GM19455 (cell line): Measurements from ENCODE around the gene NANOS2.
"Not testable (repeated sequence)": the region's sequence is repeated elsewhere in the genome, so short reads cannot be mapped to it uniquely, and the experiment has no call there.

ENCODE experiments used
- ATAC-seq: cut with Tn5 transposase; IDR thresholded peaks from one replicate; pipeline ENCODE4 v1.9.1; 2021; ENCODE audit not compliant: unreplicated experiment

NANOS2 gene

DNA sequence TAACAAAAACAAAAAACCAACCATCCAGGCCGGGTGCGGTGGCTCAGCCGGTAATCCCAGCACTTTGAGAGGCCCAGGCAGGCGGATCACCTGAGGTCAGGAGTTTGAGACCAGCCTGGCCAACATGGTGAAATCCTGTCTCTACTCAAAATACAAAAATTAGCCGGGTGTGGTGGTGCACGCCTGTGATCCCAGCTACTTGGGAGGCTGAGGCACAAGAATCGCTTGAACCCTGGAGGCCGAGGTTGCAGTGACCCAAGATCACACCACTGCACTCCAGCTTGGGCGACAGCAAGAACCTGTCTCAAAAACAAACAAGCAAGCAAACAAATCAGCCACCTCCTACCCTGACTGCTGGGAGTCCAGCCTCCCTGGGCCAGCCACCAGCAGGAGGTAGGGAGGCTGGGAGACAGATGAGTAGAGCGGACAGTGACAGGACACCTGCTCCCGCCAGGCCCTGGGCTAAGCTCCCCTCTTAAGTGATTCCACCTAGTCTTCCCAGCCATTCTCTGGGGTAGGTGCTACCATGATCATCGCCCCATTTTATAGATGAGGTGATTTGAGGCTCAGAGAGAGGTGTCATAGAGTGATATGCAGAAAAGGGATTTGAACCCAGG lies 18.5 kb downstream of the NANOS2 start:
- not testable (repeated sequence) for ATAC-seq

DNA sequence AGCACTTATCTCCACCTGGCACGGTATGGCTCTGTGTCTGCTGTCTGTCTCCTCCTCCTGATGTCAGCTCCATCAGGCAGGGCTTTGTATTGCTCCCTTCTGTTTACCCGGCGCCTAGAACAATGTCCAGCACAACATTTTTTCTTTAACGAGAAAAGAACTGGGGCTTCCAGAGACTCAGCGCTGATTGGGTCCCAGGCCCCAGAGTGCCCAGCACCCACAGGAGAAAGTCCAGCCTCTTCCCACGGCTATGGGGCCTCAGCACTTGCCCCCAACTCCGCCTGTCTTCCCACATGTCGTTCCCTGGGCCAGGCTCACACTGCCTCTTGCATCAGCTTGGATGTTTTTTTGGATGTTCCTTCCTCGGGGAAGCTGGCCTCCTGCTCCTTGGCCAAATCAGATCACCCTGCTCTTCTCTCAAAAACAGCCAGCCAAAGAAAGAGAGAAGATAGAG lies 19.0 kb downstream of the NANOS2 start:
- no peak for ATAC-seq

DNA sequence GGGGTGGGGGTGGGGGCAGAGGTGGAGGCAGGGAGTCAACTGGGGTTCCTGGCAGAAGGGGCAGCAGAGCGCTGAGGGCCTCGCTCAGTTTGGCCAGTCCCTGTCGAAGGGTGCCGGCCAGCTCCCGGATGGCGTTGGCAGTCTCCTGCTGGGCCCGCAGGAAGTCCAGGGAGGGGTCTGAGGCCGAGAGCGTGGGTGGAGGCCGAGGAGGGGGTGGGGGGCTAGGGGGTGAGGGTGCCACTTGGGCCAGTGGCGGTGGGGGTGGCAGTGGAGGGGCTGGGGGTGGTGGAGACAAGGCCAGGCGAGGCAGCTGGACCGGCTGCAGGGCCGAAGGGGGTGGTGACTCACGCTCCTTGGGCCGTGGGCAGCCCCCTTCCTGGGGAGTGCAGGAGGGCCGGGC lies 23.7 kb downstream of the NANOS2 start:
- ATAC-seq: no peak

DNA sequence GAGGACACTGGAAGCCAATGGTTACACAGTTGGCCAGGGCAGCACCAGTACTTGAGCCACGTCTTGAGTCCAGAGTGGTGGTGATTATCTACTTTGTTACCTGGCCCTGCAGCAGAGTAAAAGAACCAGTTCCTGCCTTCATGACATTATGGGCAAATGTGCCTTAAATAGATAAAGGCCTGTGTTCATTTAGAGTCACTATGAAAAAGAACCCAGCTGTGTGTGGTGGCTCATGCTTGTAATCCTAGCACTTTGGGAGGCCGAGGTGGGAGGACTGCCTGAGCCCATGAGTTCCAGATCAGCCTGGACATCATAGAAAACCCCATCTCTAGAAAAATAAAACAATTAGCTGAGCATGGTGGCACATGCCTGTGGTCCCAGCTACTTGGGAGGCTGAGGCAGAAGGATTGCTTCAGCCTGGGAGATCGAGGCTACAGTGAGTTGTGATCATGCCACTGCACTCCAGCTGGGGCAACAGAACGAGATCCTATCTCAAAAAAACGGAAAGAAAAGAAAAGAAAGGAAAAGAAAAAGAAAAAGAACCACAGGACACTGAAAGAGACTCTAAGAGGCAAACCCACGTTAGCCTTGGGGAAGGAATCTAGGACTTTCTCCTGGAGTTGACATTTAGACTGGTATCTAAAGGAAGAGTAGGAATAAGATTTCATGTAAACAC lies 25.2 kb downstream of the NANOS2 start:
- no peak for ATAC-seq

DNA sequence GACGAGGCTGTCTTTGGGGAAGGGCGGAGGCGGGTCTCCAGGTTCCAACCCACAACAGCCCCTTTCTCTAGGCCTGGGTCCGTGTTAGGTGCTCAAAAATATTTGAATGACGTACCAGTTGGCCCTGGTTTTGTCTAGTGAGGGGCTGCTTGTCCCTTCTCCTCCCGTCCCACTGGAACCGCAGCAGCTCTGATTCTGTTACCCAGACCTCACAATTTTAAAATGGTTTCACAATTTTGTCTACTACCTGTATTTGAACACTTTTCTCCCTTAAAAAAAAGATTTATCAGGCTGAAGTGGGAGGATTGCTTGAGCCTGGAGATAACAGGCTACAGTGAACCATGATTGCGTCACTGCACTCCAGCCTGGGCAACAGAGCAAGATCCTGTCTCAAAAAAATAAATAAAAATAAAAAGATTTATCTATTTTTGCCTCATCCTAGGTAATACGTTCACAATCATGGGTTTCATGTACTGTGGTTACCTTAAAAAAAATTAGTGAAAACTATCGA lies 27.3 kb downstream of the NANOS2 start:
- ATAC-seq: no peak

DNA sequence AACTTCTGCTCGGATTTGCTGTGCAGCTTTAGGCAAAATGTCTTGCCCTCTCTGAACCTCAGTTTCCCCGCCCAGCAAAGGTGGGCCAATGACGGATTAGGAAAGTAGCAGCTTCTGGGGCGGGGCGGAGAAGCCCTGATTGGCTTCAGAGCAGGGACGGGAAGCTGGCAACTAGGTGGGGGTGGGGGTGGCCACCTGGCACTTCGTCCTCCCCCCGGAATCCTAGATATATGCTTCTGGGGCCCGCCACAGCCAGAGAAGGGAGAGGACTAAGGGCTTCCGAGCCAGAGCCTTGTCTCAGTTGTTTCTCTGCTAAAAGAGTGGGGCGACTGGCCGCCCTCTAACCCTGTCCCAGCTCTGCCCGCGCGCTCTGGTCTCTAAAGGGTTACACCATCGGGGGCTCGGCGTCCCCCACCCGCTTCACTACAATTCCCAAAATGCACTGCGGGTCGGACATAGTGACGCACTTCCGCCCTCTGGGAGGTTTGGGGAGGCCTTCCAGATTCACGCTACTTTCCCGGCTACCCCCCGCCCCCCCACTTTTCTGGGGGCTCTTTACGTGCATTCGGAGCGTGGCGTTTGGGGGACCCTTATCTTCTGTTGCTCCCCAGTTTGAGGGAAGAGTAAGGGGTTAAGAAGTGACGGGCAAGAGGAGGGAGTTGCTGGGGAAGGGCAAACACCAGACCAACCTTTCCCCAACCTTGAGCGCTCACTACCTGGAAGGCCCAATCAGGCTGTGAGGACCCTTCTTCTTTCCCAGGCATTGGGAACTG lies 28.0 kb downstream of the NANOS2 start:
- ATAC-seq: peak; percentile 48

DNA sequence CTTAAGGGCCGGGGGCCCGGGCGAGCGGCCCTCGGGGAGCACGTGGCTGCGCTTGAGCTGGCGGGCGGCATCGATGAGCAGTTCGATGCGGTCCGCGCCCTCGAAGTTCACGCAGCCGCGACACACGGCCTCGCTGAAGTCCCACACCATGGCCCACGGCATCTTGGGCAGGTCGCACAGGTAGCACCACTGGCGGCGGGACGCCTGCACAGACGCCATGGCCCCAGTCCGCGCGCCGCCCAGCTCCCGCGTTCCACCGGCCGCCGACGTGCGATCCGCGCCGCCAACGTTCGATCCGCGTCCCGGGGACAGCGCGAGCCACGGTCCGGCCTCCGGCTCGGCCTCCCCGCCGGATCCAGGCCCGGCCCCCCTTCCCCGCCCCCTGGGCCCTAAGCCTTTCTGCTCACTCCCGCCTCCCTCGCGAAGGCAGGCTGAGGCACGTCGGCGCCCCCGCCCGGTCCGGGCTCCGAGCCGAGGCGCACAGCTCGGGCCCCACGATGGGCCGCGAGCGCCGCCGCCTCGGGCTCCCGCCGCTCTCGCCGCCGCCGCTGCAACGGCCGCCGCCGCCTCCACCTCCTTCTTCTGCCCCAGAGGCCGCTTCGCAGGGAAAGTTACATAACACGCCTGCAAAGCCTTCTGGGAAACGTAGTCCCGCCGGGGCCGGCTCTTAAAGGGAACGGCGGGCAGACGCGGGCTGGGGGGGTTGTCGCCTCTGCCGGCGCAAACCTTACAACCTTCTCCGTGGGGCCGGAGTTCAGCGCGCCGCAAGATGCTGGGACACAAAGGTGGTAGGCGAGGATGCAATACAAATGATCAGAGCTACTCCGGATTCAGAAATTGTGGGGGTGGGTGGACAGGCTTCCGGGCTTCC lies 28.8 kb downstream of the NANOS2 start, which contains the start of gene IRF2BP1:
Gene IRF2BP1, minus strand, starts transcription at position 586 of the 871 bp plus-strand sequence. Its CDS starts 367 bp downstream, at position 219.
- ATAC-seq: peak; percentile 49

DNA sequence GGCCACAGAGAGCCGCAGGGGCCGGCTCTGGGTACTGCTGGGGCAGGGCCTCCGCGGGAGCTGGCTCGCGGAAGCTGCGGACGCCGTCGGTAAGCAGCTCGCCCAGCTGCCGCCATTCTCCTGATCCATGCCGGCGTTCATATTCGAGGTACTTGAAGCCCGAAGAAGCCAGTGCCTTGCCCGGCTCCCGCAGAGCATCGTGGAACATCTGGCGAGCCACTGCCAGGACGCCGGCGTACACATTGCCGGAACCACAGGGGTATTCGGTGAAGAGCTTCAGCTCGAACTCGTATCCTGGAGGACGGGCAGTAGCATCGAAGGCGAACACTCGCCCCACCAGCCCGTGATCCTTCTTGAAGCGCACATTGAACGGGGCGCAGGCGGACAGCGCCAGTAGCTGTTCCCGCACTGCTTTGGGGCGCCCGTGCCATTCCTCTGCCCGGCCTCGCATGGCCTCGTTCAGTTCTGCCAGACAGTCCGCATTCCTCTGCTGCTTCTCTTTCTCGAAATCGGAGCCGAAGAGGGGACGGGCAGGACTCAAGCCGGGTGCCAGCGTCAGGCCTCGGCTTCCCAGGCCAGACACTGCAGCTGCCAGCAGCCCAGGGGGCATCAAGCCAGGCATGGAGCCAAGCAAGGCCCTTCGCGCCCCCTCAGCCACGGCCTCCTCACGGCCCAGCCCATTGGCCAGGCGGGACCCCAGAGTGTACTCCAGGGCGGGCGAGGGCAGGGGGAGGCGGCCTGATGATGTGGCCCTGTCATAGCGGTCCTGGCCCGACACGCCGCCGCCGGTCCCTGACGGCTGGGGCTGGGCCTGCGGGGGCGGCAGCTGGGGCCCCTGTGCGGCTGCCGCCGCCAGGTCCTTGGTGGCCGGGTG lies 29.7 kb downstream of the NANOS2 start:
- no peak for ATAC-seq

DNA sequence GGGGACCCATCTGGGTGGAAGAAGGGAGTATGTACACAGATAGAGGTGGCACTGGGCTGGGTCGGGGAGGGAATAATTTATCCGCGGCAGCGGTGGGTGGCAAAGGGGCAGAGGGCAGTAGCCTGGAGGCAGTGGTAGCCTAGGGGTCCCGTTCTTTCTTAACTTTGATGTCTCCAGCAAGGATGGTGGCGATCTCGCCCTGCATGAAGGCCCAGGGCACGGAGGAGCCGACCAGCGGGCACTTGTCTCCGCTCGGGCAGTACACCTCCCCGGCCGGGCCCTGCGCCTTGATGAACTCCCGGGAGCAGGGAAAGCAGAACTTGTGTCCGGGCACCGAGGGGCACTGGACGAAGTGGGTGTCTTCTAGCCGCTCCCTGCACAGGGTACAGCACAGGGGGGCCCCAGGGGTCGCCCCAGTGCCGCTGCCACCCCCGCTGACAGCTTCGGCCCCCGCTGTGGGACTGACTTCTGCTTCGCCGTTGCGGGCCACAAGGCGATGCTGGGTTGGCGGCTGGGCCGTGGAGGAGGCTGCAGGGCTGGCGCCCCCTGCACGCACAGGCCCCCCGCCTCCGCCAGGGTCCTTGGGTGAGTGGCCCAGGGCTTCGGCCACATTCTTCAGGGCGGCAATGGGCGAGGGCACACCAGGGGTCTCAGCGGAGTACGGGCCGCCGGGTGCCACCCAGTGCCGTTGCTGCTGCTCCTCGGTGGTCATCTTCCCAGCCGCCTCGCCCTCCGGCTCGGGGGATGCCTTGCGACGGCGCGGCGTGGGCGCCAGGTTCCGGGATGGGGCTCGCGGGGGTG lies 30.5 kb downstream of the NANOS2 start:
- no peak for ATAC-seq

DNA sequence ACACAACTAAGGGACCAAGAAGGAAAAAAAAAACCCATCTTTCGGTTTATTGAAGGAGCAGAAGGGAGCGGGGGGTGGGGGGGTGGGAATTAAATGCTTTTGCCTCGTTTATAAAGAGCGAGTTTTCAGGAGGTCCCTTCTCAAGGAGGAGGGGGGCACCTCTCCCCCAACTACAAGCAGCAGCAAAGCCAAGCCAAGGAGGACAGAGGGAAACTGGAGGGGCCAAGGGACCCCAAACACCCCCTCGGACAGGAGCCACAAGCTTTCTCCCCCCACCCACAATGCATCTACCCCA lies 31.0 kb downstream of the NANOS2 start:
- ATAC-seq: no peak

DNA sequence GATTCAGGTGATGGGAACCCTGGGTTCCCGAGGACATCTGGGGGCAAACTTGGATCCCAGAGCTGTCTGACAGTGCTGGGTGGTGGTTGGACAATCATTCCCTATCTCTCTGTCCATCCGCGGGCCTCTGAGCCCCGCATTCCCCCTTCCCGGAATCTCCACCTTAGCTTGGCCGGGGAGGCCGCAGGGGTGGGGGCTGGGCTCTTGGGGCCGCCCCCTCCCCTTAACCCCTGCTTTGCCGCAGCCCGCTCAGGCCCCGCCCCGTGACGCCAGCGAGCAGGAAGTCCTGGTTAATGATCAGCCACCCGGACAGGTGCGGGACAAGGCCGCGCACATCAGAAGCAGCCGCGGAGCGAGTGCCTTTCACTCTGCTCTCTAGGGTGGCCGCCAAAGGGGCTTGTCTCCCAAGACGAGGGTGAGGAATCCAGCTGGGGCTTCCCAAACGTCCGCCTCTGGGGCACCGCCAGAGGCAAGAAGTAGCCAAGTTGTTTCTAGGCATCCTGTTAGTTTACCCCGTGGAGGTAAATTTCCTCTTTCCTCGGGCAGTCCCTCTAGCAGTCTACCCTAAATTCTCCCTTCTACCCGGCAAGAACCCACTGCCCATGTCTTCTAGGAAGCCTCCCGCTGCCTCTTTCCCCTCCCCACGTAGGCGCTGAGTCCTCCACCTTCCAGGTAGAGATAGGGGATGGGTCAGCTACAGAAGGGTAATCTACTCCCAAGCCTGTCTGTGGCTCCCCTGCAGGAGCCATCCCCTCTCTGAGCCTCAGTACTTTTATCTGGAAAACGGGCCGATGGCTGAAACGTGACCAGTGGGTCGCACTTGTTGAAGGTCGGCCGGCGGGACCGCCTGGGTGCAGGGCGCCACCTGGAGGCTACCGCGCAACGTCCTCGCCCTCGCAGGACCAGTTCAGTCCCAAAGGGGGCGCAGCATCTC lies 31.7 kb downstream of the NANOS2 start:
- no peak for ATAC-seq

DNA sequence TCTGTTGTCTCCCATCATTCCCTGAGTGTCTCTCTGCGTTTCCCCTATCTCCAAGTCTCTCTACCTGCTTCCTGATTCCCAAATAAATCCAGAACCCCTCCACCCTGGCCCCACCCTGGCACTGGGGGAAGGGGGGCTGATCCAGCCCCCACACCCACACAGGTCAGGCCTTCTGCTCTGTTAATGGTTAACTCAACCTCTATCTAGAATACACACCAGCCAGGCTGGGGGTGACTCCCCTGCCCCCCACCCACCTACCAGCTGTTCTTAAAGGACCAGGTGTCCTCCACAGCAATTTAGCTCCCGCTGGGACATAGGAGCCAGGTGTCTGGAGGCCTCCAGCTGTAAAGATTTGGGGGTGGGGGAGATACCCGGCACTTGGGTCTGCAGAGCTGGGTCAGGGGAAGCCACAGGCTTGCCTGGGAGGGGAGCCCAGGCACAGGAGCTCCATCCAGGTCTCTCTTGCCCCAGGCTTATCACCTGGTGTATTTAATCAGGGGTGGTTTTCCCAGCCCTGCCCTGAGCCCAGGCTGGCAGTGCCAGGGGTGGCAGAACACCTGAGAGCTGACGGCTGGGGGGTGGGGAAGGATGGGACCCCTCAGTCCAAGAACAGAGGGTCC lies 32.6 kb downstream of the NANOS2 start:
- no peak for ATAC-seq

DNA sequence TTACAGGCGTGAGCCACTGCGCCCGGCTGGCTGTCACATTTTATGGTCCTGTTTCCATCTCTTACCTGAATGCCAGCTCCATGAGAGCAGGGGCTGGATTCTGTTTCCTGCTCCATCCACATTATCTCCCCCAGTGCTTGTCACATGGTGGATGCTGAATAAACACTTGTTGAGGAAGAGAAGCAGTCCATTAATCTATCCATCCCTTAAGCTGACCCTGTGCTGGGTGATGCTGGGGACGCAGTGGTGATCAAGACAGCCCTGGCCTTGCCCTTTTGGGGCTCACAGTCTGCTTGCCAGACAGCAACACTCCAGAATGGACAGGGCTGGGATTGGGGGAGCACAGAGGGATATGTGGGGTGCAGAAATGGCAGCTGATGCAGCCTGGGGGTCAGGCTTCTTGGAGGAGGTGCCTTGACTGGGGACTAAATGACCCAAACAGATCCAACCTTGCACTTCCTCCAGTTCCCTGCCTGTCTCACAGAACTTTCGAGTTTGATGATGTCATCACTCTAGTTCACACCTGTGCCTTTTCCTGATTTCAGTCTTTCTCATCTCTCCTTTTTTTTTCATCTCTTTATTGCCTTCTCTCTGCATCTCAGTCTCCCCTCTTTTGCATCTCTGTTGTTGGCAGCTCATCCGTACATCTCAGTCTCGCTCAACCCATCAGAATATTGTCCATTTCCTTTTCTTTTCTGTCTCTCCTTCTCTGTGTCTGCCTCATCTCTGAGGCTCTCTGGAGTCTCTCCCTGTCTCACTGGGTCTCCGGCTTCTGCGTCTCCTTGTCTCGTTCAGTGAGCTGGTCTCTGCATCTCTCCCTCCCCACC lies 33.3 kb downstream of the NANOS2 start:
- no peak for ATAC-seq

DNA sequence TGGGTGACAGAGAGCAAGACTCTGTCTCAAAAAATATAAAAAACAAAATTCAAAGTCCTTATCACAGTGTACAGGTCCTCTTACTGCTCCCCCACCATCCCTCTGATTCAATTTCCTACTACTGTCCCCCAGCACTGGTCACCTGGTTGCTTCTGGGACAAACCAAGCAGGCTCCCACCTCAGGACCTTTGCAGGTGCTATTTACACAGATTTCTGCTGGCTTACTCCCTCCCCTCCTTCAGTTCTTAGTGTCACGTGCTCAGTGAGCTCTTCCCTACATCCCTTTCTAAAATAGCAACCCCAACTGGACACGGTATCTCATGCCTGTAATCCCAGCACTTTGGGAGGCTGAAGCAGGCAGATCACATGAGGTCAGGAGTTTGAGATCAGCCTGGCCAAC lies 34.6 kb downstream of the NANOS2 start:
- no peak for ATAC-seq

DNA sequence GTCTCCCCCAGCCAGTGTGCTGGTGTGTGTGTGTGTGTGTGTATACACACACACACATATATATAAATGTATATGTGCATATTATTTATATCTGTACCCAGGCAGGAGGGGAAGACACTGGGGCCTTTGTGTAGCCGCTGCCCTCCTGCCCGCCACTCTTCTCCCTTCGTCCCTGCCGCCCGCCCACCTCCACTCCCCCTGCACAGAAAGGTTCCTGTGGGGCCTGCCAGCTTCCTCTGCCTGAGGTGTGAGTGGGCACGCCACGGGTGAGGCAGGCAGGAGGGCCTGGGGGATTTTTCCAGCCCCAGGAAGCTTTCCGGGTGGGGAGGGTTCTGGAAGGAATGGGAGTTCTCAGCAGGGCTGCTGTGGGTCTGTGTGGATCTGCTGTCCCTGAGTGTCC lies 35.5 kb downstream of the NANOS2 start:
- ATAC-seq: no peak

DNA sequence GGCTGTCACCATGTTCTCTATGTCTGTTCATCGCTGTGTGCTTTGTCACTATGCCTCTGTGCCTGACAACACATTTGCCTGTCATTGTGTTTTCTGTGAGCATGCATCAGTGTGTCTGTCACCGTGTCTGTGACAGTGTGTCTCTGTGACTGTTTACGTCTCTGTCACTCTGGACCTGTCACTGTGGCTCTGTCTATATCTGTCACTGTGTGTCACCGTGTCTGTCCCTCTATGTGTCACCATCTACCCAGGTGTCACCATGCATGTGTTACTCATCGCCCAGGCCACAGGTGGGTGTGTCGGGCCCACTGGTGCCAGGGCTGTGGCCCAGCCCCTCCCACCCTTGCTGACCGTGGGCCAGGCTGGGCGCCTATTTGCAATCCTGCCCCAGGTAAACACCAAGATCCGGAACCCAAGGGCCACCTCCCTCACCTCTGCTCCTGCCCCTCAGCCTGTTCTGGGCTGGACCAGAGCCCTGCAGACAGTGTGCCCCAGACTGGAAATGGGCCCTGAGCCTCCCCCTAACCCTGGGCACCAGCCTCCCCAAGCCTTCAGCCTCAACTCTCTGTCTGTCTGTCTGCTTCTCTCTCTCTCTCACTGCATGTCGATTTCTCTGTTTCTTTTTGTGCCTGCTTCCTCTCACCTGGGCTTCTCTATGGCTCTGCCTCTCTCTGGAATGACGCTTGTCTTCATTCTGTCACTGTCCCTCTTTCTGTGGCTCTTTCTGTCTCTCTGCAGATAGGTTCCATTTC lies 36.4 kb downstream of the NANOS2 start:
- ATAC-seq: no peak
